H1 (cell line): ENCODE data around the gene TSEN34. TPM values are rescaled to one million over a fixed set of nuclear protein-coding genes. Genes with fewer than 3 reads are reported as not detected.

Experiments
- CTCF ChIA-PET: fragments of 300-600 bp; sonication (Branson Sonifier 250); formaldehyde crosslinking; loops from one replicate; lab custom pipeline; 2021; ENCODE audit not compliant: partially characterized antibody; lab: Charles Lee
- POLR2A ChIA-PET: fragments of 300-600 bp; sonication (Branson Sonifier 250); formaldehyde crosslinking; loops from one replicate; lab custom pipeline; 2021; ENCODE audit warnings: inconsistent platforms; ENCODE audit not compliant: partially characterized antibody; lab: Charles Lee
- DNase-seq, 2 experiments: peaks; one replicate each; pipeline versions ENCODE4 v3.0.0 to v3.0.0-alpha.2; 2010 to 2022; ENCODE audit warnings: low spot score in 2 of 2, low read depth in 1 of 2, mixed read lengths in 1 of 2
- FAIRE-seq: peaks from 2 replicates; lab custom pipeline; 2011; peaks lifted over from hg19 to GRCh38; lab: Jason Lieb, UNC
- H2AFZ ChIP-seq: 2 replicates; pipeline ENCODE4 v1.8.1; 2012; ENCODE audit warnings: low read length, inconsistent platforms
- H2AK5ac ChIP-seq: 2 replicates; pipeline ENCODE4 v1.6.1; 2013; ENCODE audit warnings: low read depth, low read length
- H2BK120ac ChIP-seq: replicated peaks from 2 replicates; pipeline ENCODE3; 2013; ENCODE audit warnings: low read depth, low read length, inconsistent platforms
- H2BK12ac ChIP-seq: 2 replicates; pipeline ENCODE4 v1.6.1; 2013; ENCODE audit warnings: low read depth, low read length
- H2BK15ac ChIP-seq: 2 replicates; pipeline ENCODE4 v1.6.1; 2013; ENCODE audit warnings: low read length
- H2BK20ac ChIP-seq: 2 replicates; pipeline ENCODE4 v1.6.1; 2013; ENCODE audit warnings: low read length
- H2BK5ac ChIP-seq: 2 replicates; pipeline ENCODE4 v1.6.1; 2013; ENCODE audit warnings: low read depth, low read length
- H3K14ac ChIP-seq: 2 replicates; pipeline ENCODE4 v1.6.1; 2013; ENCODE audit warnings: inconsistent platforms; ENCODE audit not compliant: insufficient read length
- H3K18ac ChIP-seq: 2 replicates; pipeline ENCODE4 v1.6.1; 2013; ENCODE audit warnings: low read length; ENCODE audit errors: extremely low read depth
- H3K23ac ChIP-seq: 2 replicates; pipeline ENCODE4 v1.6.1; 2013; ENCODE audit warnings: inconsistent platforms; ENCODE audit not compliant: insufficient read length
- H3K23me2 ChIP-seq: 2 replicates; pipeline ENCODE4 v1.6.1; 2013; ENCODE audit warnings: low read depth, low read length
- H3K27ac ChIP-seq: 2 replicates; pipeline ENCODE4 v1.6.1; 2011; ENCODE audit warnings: low read depth, low read length, inconsistent platforms
- H3K27me3 ChIP-seq, 4 experiments: replicated peaks in 1 of 4; 1 replicate in 1 of 4; 2 replicates in 3 of 4; pipeline versions ENCODE4 v1.6.1 to v1.8.1; 2011 to 2013; ENCODE audit warnings: low read length in 3 of 4, mild to moderate bottlenecking in 3 of 4, inconsistent platforms in 2 of 4, mixed read lengths in 2 of 4, moderate library complexity in 1 of 4; ENCODE audit not compliant: control insufficient read depth in 3 of 4, insufficient read depth in 3 of 4; ENCODE audit errors: extremely low read depth in 1 of 4
- H3K36me3 ChIP-seq, 4 experiments: 2 replicates each; pipeline versions ENCODE4 v1.6.1 to v1.8.1; 2011 to 2013; ENCODE audit warnings: mild to moderate bottlenecking in 4 of 4, low read length in 3 of 4, moderate library complexity in 2 of 4, control low read depth in 1 of 4, inconsistent platforms in 1 of 4; ENCODE audit not compliant: insufficient read depth in 4 of 4, control insufficient read depth in 2 of 4
- H3K4ac ChIP-seq: replicated peaks from 2 replicates; pipeline ENCODE3; 2013; ENCODE audit warnings: low read length, low read depth, mixed read lengths, inconsistent platforms; ENCODE audit not compliant: insufficient read length
- H3K4me1 ChIP-seq, 4 experiments: replicated peaks in 1 of 4; 1 replicate in 1 of 4; 2 replicates in 3 of 4; pipeline versions ENCODE4 v1.6.1 to v1.8.1; 2011 to 2013; ENCODE audit warnings: low read length in 3 of 4, inconsistent platforms in 2 of 4, mixed read lengths in 1 of 4; ENCODE audit not compliant: insufficient read depth in 4 of 4, control insufficient read depth in 3 of 4
- H3K4me2 ChIP-seq, 2 experiments: 2 replicates each; pipeline versions ENCODE4 v1.6.1 to v1.8.1; 2011 to 2013; ENCODE audit warnings: low read depth in 2 of 2, low read length in 2 of 2, control low read depth in 1 of 2, inconsistent platforms in 1 of 2, mild to moderate bottlenecking in 1 of 2; ENCODE audit not compliant: insufficient read depth in 1 of 2
- H3K4me3 ChIP-seq, 4 experiments: fragments of 200-600, 300-600 bp in 1 of 4; sonication (generic), shearing (Covaris generic), sonication (Bioruptor Twin) in 1 of 4; 2 replicates each; pipeline versions ENCODE4 v1.5.1 to v1.8.1; 2011 to 2016; ENCODE audit warnings: low read length in 4 of 4, low read depth in 3 of 4, control low read depth in 2 of 4, inconsistent platforms in 2 of 4, mild to moderate bottlenecking in 2 of 4, mixed read lengths in 1 of 4, moderate library complexity in 1 of 4; ENCODE audit not compliant: insufficient read depth in 2 of 4; ENCODE audit errors: extremely low read depth in 1 of 4
- H3K56ac ChIP-seq: replicated peaks from 2 replicates; pipeline ENCODE3; 2013; ENCODE audit warnings: low read depth, mild to moderate bottlenecking, mixed read lengths, low read length, inconsistent platforms; ENCODE audit not compliant: insufficient read length
- H3K79me1 ChIP-seq: 2 replicates; pipeline ENCODE4 v1.6.1; 2013; ENCODE audit warnings: low read depth, low read length, control low read depth
- H3K79me2 ChIP-seq, 2 experiments: 2 replicates each; pipeline versions ENCODE4 v1.6.1 to v1.8.1; 2012 to 2013; ENCODE audit warnings: low read length in 2 of 2, mild to moderate bottlenecking in 2 of 2, inconsistent platforms in 1 of 2; ENCODE audit not compliant: insufficient read depth in 2 of 2, control insufficient read depth in 1 of 2
- H3K9ac ChIP-seq, 4 experiments: replicated peaks in 1 of 4; 1 replicate in 1 of 4; 2 replicates in 3 of 4; pipeline versions ENCODE4 v1.6.1 to v1.8.1; 2011 to 2013; ENCODE audit warnings: low read depth in 3 of 4, low read length in 3 of 4, control low read depth in 2 of 4, mild to moderate bottlenecking in 2 of 4, moderate library complexity in 2 of 4, inconsistent platforms in 1 of 4; ENCODE audit errors: extremely low read depth in 1 of 4
- H3K9me3 ChIP-seq, 2 experiments: 2 replicates each; pipeline versions ENCODE4 v1.6.1 to v1.8.1; 2012 to 2013; ENCODE audit warnings: mild to moderate bottlenecking in 2 of 2, moderate library complexity in 2 of 2, control low read depth in 1 of 2, inconsistent platforms in 1 of 2, low read depth in 1 of 2, low read length in 1 of 2, mixed read lengths in 1 of 2; ENCODE audit not compliant: insufficient read depth in 2 of 2
- H4K20me1 ChIP-seq, 2 experiments: replicated peaks in 1 of 2; 2 replicates each; pipeline versions ENCODE3 to v1.8.1; 2011 to 2013; ENCODE audit warnings: inconsistent platforms in 2 of 2, low read length in 2 of 2, mild to moderate bottlenecking in 1 of 2; ENCODE audit not compliant: insufficient read depth in 2 of 2, control insufficient read depth in 1 of 2
- H4K5ac ChIP-seq: 2 replicates; pipeline ENCODE4 v1.6.1; 2013; ENCODE audit warnings: low read length, low read depth, mixed read lengths, inconsistent platforms; ENCODE audit not compliant: insufficient read length
- H4K8ac ChIP-seq: 2 replicates; pipeline ENCODE4 v1.8.0; 2013; ENCODE audit warnings: mild to moderate bottlenecking, moderate library complexity, low read length, inconsistent platforms; ENCODE audit not compliant: insufficient read depth; ENCODE audit errors: extremely low read depth
- H4K91ac ChIP-seq: replicated peaks from 2 replicates; pipeline ENCODE3; 2013; ENCODE audit warnings: low read length, mixed read lengths, inconsistent platforms; ENCODE audit not compliant: insufficient read length
- ATF2 ChIP-seq: IDR thresholded peaks from 2 replicates; pipeline ENCODE4 v1.6.1; 2012; ENCODE audit warnings: low read length, inconsistent platforms
- ATF3 ChIP-seq: IDR thresholded peaks from 2 replicates; pipeline ENCODE4 v1.6.1; 2011; ENCODE audit warnings: low read depth, mild to moderate bottlenecking, low read length; ENCODE audit not compliant: insufficient read depth
- CHD2 ChIP-seq: IDR thresholded peaks from 2 replicates; pipeline ENCODE4 v1.6.1; 2012; ENCODE audit warnings: low read length, improper control_type of control experiment
- JUN ChIP-seq: IDR thresholded peaks from 2 replicates; pipeline ENCODE4 v1.6.1; 2011; ENCODE audit warnings: low read depth, mild to moderate bottlenecking, improper control_type of control experiment, low read length
- JUND ChIP-seq: IDR thresholded peaks from 2 replicates; pipeline ENCODE4 v1.6.1; 2011; ENCODE audit warnings: mild to moderate bottlenecking, improper control_type of control experiment, low read length
- RFX5 ChIP-seq: IDR thresholded peaks from 2 replicates; pipeline ENCODE4 v1.6.1; 2011; ENCODE audit warnings: low read depth, low read length, improper control_type of control experiment, borderline replicate concordance
- RNF2 ChIP-seq: fragments of 200-900, 300-1000 bp; sonication (generic); IDR thresholded peaks from 2 replicates; pipeline ENCODE4 v1.7.1; 2016; ENCODE audit warnings: borderline replicate concordance, low read depth, mild to moderate bottlenecking, antibody characterized with exemption, low read length; ENCODE audit not compliant: poor library complexity, severe bottlenecking; ENCODE audit errors: missing control alignments
- SP2 ChIP-seq: IDR thresholded peaks from 2 replicates; pipeline ENCODE4 v1.6.1; 2012; ENCODE audit warnings: mild to moderate bottlenecking, low read length, inconsistent platforms
- TBP ChIP-seq: IDR thresholded peaks from 2 replicates; pipeline ENCODE4 v1.6.1; 2011; ENCODE audit warnings: low read depth, low read length, improper control_type of control experiment
- USF2 ChIP-seq: IDR thresholded peaks from 2 replicates; pipeline ENCODE4 v1.6.1; 2011; ENCODE audit warnings: low read length, improper control_type of control experiment
- WGBS, 2 experiments: shearing (Covaris generic) in 1 of 2; methylation state at CpG; one replicate each; pipeline versions ENCODE4 v1.1.6 to v1.1.7; 2013 to 2015; ENCODE audit warnings: low lambda C conversion rate in 2 of 2, mixed read lengths in 2 of 2, inconsistent platforms in 1 of 2, low coverage in 1 of 2, missing lambda C conversion rate in 1 of 2; ENCODE audit not compliant: insufficient replicate concordance in 2 of 2, insufficient coverage in 1 of 2, insufficient read length in 1 of 2; ENCODE audit errors: extremely low coverage in 1 of 2, missing lambda C conversion rate in 1 of 2; 5-methylcytosine and 5-hydroxymethylcytosine counted together
- polyA plus RNA-seq, 7 experiments: library from polyadenylated mRNA; depleted of rRNA in 3 of 7; stranded (reverse) in 5 of 7; unstranded in 2 of 7; fragments of >200 nt in 5 of 7; fragments of 200-250 nt in 2 of 7; gene quantifications; 1 replicate in 5 of 7; 2 replicates in 1 of 7; 4 replicates in 1 of 7; pipeline versions ENCODE4 v1.2.1 to v1.2.3, GENCODE V29; 2011 to 2013; ENCODE audit warnings: missing spikeins in 2 of 7, mixed read lengths in 2 of 7
- total RNA-seq: library from RNA; stranded (reverse); fragmentation: NEBNext Ultra II Directional; extraction: Animal tissue kit (Norgen Biotek cat#: 25700); gene quantifications from 2 replicates; pipeline ENCODE4 v1.2.1, GENCODE V29; 2021

The TSEN34 gene
- total and polyA plus RNA-seq, 2 of the 8 experiments (the other 6 are each of a cell fraction or from before 2014, with no cell fraction given), result 22.5 to 52.3 TPM

- no peak overlapping the region for H3K4ac ChIP-seq
- no peak overlapping the region for H4K5ac ChIP-seq
- no peak overlapping the region for H3K18ac ChIP-seq
- no peak overlapping the region for H2BK20ac ChIP-seq
- H4K91ac ChIP-seq, result no peak overlapping the region
- H3K14ac ChIP-seq, result no peak overlapping the region
- H3K4me1 ChIP-seq, result peaks cover 0 to 22% (median 7%) of the 10 kb centered on the region in 4 experiments; a peak in 5 of 7 replicates
- no peaks in the 10 kb centered on the region for H3K9me3 ChIP-seq
- H3K23ac ChIP-seq, result no peak overlapping the region
- H3K4me3 ChIP-seq, result no peak overlapping the region
- 91% methylated on average over 3 of the region's 3 CpGs; no CpG with 5 or more reads in 1 of the 2 experiments for WGBS, 2 experiments
- no peak overlapping the region for H2AFZ ChIP-seq
- peaks cover 29 to 48% (median 42%) of the 10 kb centered on the region in 4 experiments for H3K36me3 ChIP-seq
- H3K79me2 ChIP-seq, result peaks cover 27 to 50% of the 10 kb centered on the region in 2 experiments
- no peak overlapping the region for H2AK5ac ChIP-seq
- DNase-seq (no peak), FAIRE-seq (no peak)
- peaks cover 8% of the 10 kb centered on the region for H3K23me2 ChIP-seq
- ChIA-PET CTCF (interaction anchor here (0.8 kb wide), 1 partner anchor 18 kb away, joined by 3 read pairs; the partner anchor contains the start of gene LENG1), POLR2A (interaction anchor here (1.8 to 15.7 kb wide), 2 partner anchors 13 to 26 kb away, joined by 5 to 348 read pairs; partner anchors contain the start of genes LENG1, PRPF31 and TFPT)
- H4K8ac ChIP-seq, result no peak overlapping the region
- H2BK12ac ChIP-seq, result no peak overlapping the region
- no peak overlapping the region for H3K56ac ChIP-seq
- H3K9ac ChIP-seq, result no peak overlapping the region
- H3K27ac ChIP-seq, result no peak overlapping the region
- H2BK5ac ChIP-seq, result no peak overlapping the region
- H2BK120ac ChIP-seq, result no peak overlapping the region
- peaks cover 36 to 52% of the 10 kb centered on the region in 2 experiments for H4K20me1 ChIP-seq
- H2BK15ac ChIP-seq, result no peak overlapping the region
- H3K27me3 ChIP-seq, result no peaks in the 10 kb centered on the region
- H3K4me2 ChIP-seq, result no peak overlapping the region
- peaks cover 23% of the 10 kb centered on the region for H3K79me1 ChIP-seq
- TF ChIP-seq CHD2 (no peak), JUN (no peak), USF2 (no peak), RFX5 (no peak), TBP (no peak), JUND (no peak), SP2 (no peak), RNF2 (no peak), ATF3 (no peak), ATF2 (no peak)
These were observed 49.8 kb upstream of the TSEN34 start for GRCh38 chr19:54141356-54141755.
